Activated effector memory CD4-positive, alpha-beta T cell treated with anti-CD3 and anti-CD28 coated beads, Interleukin-2, amount 50 U/mL, for 16 hours (primary cell): ENCODE results near the gene FAM241A.
"Not testable (repeated sequence)": the region's sequence is repeated elsewhere in the genome, so short reads cannot be mapped to it uniquely, and the experiment has no call there.

Experiments
- DNase-seq: peaks from one replicate; pipeline ENCODE4 v3.0.0-alpha.2; 2020

FAM241A gene

GRCh38 chr4:112175840-112176239 is 30.6 kb downstream of the FAM241A start:
- DNase-seq = no peak

GRCh38 chr4:112176596-112176995 is 31.3 kb downstream of the FAM241A start:
- no peak for DNase-seq

GRCh38 chr4:112178741-112179140 is 33.5 kb downstream of the FAM241A start:
- DNase-seq = not testable (repeated sequence)

GRCh38 chr4:112181358-112182000 is 36.2 kb downstream of the FAM241A start:
- no peak for DNase-seq

- DNase-seq = no peak
Measured at GRCh38 chr4:112182604-112183003, 37.4 kb downstream of the FAM241A start.

GRCh38 chr4:112183252-112183651 is 38.0 kb downstream of the FAM241A start:
- DNase-seq = no peak

GRCh38 chr4:112184438-112184837 is 39.2 kb downstream of the FAM241A start:
- DNase-seq = no peak

- no peak for DNase-seq
Measured at GRCh38 chr4:112185334-112185733, 40.1 kb downstream of the FAM241A start.

- no peak for DNase-seq
Measured at GRCh38 chr4:112185740-112186670, 40.8 kb downstream of the FAM241A start.

GRCh38 chr4:112189754-112190153 is 44.5 kb downstream of the FAM241A start:
- DNase-seq = no peak

- no peak for DNase-seq
Measured at GRCh38 chr4:112190684-112191083, 45.4 kb downstream of the FAM241A start.

GRCh38 chr4:112196461-112196860 is 51.2 kb downstream of the FAM241A start:
- DNase-seq = no peak

GRCh38 chr4:112199041-112199440 is 53.8 kb downstream of the FAM241A start:
- no peak for DNase-seq

- DNase-seq = no peak
Measured at GRCh38 chr4:112201915-112202505, 56.8 kb downstream of the FAM241A start.

GRCh38 chr4:112203593-112203992 is 58.3 kb downstream of the FAM241A start:
- no peak for DNase-seq

- no peak for DNase-seq
Measured at GRCh38 chr4:112206431-112206830, 61.2 kb downstream of the FAM241A start.

GRCh38 chr4:112208137-112209095 is 63.2 kb downstream of the FAM241A start:
- DNase-seq = not testable (repeated sequence)

GRCh38 chr4:112210777-112211176 is 65.5 kb downstream of the FAM241A start:
- DNase-seq = no peak

- no peak for DNase-seq
Measured at GRCh38 chr4:112213091-112213490, 67.8 kb downstream of the FAM241A start.

- no peak for DNase-seq
Measured at GRCh38 chr4:112213856-112214255, 68.6 kb downstream of the FAM241A start.

- no peak for DNase-seq
Measured at GRCh38 chr4:112214390-112215264, 69.4 kb downstream of the FAM241A start.
